ACHN (cell line): ENCODE data around the gene PCSK6.

Experiments used
- DNase-seq: peaks from one replicate; pipeline ENCODE4 v3.0.0-alpha.2; 2015
- in situ Hi-C: cut with HindIII; loops from 2 replicates; pipeline ENCODE4 v1.10.0; 2017; ENCODE audit warnings: low sequenced_read_pairs, low pct_ligation_motif_present, low pct_unique_long_range_greater_than_20kb

The PCSK6 gene

DNA sequence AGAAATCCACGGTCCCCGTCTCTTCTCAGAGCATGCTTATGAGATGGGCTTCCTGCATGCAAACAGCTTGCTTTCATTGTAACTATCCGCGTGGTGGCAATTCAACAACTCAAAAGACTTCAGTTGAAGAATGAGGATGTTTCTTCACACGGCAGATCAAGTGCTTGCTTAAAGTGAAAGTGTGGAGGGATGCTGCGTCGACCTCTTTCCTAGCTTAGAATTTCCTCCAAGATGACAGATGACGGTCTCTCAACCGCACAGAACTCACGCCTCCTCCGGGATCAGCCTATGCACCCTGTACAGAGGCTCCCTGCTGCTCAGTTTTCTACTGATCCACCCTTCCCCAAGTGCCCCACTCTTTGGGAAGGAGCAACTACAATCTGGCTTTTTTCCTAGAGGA, 47.8 kb downstream of the PCSK6 start:
- in situ Hi-C loops = no loop called here
- no peak for DNase-seq

DNA sequence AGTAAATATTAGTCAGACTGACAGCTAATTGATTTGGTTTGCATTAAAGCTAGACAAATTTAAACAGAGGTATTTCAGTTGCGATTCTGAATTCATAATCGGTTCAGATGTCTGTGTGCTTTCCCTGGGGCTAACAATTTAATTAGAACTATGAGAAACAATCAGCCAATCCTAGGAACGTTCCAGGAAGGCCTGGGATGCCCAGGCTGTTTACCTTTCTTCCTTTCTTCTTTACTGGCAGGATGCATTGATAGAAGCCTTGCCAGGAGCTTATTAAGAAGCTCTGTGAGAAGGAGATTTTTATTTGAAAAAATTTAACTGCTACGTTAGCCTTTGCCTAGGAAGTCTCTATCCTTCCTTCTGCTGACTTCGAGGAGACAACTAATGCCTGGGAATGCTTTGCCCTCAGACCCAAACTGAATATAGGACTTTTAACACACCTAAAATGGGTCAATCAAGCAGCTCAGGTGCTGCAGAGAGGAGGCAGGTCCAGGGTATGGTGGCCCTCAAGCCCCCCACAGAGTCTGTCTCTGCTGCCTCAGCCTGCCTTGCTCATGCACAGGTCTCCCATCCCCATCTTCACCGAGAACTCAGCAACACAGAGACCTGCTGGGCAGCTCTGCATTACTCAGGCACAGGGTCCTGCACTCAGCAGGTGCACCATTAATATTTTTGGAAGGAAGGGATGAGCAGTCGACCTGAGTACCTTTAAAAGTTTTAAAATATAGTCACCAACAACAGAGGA, 48.5 kb downstream of the PCSK6 start:
- DNase-seq = no peak
- in situ Hi-C loops = no loop called here

DNA sequence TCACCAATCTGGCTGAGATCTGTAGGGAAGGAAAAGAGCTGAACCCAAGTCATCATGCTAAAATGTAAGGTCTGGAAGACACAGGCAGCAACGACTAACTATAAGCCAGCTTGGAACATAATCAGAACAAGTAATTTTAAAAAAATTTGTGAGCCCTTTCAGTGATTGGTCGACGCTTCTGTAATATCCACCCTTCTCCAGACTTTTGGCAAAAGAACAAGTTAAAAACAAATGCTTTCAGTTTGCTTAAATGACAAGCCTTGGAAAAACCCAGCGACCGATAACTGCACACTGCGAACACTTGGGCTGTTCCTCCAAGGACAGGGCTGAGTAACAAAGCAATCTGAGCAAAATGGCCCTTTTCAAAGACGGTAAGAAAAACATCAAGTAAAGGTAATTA, 49.6 kb downstream of the PCSK6 start:
- DNase-seq = no peak
- in situ Hi-C loops = no loop called here

DNA sequence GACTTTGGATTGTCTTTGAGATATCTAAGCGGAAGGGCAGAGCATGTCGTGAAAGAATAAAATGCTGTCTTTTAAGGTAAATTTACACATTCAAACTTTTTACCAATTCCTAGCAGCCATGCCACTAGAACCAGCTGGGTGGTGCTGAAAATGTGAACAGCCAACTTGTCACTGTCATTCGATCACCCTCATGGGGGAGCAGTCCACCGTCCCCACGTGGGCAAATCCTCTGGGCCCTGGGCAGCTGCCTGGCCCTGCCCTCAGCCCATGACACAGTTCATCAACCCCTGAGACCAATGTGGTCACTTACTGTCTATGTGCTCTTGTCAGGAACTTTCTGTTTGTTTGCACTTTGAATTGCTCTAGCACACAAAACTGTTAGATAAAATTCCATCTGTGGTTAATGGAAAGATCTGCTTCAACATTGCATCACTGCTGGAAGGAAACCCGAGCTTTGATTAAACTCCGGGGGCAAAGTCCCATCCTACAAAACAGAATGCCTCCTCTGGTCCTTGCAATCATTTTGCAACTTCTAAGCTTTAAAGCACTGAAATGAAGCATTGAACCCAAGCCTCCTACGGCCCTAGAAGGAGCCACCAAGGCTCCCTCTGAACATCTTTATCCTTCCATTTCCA, 50.1 kb downstream of the PCSK6 start:
- DNase-seq = no peak
- in situ Hi-C loops = no loop called here

DNA sequence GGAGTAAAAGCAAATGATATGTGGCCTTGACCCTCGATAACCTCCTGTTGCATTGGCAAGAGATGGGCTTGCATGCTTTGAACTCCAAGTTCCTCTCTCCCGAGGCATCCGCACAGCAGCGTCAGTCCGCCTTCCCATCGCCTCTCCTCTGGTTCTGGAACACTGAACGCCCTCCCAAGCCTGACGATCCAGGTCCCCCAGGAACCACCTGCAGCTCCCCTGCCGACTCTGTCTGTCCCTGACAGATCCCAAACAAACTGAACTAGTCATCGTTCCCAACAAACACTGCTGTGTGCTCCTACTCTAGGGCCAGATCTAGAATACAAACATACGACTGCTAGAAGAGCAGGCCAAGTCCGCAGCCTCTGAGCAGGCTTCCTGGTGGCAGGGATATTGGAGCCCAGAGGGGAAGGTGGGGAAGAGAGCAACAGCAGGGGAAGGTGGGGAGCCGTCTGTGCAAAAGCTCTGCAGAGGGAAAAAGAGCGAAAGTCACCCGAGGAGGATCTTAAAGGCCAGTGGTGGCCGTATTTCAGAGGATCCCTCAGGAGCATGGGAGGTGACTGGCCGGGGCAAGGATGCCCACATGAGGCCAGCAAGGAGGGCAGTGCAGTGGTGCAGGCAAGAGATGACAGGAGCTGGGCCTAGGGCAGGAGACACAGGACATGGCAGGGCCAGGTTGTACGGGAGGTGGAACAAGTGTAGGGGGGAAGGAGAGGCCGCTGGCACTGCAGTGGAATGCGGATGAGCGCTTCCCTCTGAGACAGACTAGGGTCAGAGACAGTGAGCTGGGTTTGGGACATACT, 50.8 kb downstream of the PCSK6 start:
- in situ Hi-C loops = no loop called here
- DNase-seq = no peak

DNA sequence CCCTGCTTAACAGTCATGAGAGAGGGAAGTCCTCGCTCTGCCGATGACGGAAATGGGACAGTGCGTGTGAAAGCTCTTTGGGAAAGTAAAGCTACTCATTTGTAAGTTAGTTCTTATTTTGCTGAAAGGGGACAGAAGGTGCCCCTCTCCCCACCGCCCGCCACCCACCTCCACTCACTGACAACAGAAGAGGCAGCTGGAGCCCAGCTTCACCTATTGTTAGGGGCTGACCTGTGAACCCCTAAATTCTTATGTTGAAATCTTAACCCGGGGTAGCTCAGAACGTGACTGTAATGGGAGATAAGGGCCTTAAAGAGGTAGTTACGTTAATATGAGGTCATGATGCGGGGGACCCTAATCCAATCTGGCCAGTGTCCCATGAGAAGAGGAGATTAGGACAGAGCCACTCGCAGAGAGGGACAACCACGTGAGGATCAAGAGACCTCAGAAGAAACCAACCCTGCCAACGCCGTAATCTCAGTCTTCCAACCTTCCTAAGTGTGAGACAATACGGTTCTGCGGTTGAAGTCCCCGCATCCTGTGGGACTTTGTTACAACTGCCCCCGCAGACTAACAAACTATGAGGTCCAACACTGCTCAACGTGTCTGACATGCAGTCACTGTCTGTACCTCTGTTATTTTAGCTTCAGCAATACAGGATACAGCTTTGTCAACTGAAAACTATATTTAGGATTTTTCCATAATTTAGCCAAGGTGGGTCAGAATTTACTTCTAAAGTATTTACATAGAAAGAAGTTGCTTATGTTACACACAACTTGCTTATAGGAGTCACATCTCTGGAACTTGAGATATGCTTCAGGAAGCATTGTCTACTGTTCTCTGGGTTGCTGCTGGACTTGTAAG, 51.7 kb downstream of the PCSK6 start:
- DNase-seq = no peak
- in situ Hi-C loops = no loop called here

DNA sequence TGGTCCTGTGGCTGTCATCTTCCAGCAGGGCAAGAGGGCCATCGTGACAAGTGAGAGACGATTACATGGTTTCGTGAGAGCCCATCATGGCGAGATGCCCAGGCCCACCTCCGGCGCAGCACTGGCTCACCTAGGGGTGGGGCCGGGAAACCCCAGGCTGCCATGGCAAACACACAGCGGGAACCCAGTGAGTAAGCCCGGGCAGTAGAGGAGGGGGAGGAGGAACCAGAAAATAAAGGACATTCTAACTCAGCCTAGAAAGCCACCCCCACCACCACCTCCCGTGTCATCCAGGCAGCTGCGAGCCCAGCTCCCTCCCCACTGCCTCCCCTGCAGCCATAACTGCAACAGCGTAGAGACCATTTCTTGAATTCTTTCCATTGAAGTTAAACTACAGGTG, 52.3 kb downstream of the PCSK6 start:
- DNase-seq = no peak
- in situ Hi-C loops = no loop called here

DNA sequence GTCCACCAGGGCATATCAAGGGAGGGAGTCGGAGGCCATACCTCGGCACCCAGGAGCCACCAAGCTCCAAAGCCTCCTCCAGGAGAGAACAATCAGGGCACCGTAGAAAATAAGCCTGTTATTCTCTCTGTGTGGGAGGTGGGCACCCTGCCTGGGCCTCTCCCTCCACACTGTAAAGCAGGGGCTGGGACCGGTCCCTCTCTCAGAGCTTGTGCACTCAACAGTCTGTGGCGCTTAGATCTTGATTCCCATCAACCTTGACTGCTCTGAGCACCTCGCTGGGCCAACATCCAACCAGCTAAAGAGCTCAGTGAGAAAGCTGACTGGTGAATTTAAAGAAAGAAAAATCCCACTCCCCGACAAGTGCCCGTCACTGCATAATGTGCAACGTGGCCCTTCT, 53.0 kb downstream of the PCSK6 start:
- in situ Hi-C loops = no loop called here
- DNase-seq = no peak

DNA sequence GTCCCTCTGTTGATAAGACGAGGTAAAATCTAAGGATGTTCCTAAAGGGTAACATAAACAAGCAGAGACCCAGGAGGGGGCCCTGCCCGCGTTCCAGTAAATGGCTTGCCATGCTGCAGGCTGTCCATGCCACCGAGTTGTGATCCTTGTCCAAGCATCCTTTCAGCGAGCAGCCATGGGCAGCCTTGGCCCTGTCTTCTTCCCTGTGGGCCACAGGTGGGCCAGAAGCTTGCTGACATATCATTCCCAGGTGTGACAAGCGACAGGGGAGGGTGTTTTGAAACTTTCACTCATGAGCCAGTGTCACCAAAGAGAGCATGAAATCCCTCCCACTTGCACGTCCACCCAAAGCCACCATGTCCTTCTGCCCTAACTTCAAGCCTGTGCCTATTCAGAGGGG, 53.7 kb downstream of the PCSK6 start:
- in situ Hi-C loops = no loop called here
- no peak for DNase-seq

DNA sequence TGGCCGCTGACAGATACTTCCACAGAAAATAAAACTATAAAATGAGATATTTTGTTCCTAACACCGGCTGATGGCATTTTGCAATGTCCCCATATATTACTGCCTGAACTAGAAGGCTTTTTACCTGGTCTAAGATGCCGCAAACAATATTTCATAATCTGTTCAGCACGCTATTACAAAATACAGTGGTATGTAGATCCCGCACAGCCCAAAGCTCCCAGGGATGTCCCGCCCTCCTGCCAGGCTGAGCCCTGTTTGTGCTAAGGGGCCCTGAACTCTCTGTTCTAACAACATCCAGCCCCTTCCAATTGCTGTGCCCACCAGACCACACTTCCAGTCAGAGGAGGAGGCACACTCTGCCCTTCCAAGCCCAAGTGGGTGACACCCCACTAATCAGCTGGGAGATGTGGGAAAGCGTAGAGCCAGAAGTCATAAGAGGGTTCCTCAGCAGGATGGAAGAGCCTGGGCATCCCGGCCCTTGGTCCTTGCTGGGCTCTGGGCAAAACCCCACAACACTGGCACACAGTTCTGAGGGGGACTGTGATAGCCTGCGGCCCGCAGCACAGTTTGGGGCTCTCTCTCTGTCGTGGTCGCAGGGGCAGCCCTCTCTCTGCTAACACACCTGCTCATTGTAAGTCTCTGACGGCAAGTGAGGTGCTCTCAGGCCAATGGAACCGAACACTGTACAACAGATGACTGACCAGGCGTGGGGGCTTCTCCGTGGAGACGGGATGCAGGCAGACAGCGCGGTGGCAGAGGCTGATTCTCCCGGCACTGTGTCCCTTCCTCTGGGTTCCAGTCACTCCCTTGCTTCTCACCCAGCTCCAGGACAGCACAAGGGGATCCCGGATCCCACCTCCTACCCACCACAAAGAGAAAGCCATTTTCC, 55.2 kb downstream of the PCSK6 start:
- no peak for DNase-seq
- in situ Hi-C loops = no loop called here

DNA sequence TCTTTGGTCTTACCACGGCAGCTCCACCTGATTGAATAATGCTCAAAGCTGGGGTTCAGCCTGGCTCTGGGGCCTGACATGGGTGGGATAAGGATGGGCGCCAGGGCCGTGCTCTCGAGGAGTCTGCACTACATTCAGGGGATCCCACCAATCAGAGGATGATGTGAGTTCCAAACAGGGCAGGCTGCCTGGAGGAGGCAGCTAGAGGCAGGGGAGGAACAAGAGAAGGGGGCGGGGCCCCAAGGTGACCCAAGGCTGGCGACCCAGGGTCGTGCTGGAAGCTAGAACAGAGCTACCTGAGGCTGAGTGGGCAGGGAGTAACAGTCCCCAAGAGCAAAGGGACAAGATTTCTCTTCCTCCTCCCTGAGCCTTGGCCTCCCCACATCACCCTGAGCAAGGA, 56.1 kb downstream of the PCSK6 start:
- in situ Hi-C loops = no loop called here
- no peak for DNase-seq

DNA sequence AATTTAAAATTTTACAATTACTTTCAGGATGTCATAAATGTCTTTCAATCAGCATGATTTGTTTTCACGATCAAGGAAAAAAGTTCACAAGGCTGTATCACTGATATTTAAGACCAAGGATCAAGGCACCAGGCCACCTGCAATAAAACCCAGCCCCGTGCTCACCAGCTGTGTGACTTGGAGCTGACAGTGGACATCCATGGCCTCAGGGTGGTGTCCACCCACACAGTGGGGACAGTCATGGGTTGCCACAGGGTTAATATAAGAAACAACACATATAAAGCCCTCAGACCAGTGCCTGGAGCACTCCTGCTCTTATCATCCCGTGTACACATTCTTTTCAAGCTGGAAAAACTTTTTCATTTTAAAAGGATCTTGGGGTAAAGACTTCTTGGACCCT, 56.5 kb downstream of the PCSK6 start:
- no peak for DNase-seq
- in situ Hi-C loops = no loop called here

DNA sequence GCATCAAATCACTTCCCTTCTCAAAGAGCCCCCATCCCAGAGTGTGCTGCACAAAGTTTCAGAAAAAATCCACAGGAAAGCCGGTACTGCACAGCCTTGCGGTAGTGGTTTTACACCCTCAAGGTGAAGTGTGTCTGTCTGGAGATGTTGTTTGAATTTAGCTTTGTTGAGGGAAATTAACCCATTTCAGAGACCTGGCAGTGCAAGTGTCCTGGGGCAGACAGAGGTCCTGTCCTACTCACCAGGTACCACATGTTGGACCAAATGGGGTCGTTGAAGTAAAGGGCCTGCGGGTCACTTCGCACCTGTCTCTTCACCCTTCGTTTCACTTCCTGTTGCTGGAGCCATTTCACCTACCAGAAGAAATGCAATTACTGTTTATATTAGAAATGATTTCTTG, 57.8 kb downstream of the PCSK6 start:
- DNase-seq = no peak
- in situ Hi-C loops = no loop called here

DNA sequence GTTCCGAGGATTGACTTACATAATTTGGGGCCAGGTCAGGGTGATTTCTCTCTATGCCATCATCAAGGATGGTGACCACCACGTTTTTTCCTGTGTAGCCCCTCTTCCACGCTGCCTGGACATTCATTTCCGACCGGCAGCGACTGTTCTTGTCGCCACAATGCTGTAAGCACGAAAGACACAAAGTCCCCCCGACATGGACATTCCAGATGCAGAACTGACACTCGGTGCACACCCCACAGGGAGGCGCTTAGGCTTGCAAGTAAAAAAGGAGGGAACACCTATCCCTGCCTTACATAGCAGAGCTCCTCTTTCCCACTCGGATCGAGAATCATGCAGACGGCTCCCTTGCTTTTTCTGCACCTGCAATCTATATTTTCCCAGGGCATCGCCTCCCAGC, 58.2 kb downstream of the PCSK6 start:
- in situ Hi-C loops = no loop called here
- no peak for DNase-seq

DNA sequence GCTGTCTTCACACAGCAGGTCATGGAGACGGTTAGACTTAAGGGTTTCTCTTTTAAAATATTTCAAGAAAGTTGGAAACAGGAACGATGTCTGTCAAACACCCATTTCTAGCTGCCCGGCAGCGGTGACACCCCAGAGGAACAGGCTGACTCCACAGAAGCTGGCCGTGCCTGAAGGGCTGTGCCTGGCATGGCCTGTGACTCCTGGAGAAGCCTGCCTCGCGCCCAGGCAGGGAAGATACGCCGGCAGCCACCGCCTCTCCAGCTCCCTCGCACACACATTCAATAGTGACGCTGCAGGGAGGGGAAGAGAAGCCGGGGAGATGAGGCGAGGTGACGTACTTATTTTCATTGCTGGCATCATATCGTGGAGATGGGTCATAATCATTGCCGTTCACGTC, 59.9 kb downstream of the PCSK6 start:
- no peak for DNase-seq
- in situ Hi-C loops = no loop called here

DNA sequence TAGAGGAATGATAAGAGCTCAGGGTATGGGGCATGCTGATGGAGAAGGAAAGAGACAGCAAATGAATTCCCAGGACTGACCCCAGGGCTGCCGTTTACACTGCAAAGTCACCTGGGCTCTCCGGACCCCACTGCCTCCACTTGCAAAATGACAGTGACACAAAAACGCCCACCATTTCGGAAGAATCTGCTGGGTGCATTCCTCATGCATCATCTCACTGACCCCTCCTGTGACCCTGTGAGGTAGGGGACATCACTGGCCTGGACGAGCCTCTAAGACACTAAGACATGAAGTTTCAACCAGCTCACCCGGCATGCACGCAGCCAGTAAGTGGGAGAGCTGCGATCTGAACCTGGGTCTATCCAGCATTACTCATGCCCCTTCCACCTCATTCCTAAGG, 60.3 kb downstream of the PCSK6 start:
- no peak for DNase-seq
- in situ Hi-C loops = no loop called here

DNA sequence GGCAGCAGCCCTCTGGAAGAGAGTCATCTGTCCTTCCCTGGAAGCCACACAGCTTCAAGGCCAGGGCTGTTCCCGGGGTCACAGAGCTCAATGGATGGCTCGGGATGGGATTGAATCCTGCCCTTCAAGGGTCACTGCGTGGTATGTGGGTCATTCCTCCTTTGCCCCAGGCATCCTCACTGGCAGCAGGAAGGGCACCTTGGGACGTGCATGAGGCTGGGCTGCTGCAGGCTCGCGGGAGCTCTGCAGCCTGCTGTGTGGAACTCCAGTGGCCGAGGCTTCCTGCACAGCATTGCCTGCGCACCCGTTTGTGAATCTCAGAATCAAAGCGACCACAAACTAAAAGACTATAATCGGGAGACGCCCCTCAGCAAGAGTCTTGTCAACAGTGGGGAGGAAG, 60.7 kb downstream of the PCSK6 start:
- in situ Hi-C loops = no loop called here

More for the DNA sequence above, 60.7 kb downstream of the PCSK6 start:
- DNase-seq = no peak
